Measurements from ENCODE around the gene FBXW10.
"Not testable (repeated sequence)": the region's sequence is repeated elsewhere in the genome, so short reads cannot be mapped to it uniquely, and the experiment has no call there.

The FBXW10 gene

DNA sequence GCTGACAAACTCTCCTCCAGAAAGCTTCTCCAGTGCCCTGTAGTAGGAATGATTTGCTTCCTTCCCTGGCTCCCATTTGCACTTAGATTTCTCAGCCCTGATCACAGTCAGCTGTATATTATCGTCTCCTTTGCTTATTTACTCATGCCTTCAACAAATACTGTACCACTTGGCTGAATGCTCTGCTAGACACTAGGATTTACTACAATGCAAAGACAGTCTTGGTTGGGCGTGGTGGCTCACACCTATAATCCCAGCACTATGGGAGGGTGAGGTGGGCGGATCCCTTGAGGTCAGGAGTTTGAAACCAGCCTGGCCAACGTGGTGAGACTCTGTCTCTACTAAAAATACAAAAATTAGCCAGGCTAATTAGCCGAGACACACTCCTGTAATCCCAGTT is 43.0 kb downstream of the FBXW10 start:
- H3K4me3 Mint-ChIP-seq, H3K9me3 Mint-ChIP-seq, H3K27ac Mint-ChIP-seq, H3K27me3 Mint-ChIP-seq: not testable (repeated sequence)
- H3K4me1 Mint-ChIP-seq (ENCODE audit: low read depth) = peaks cover 34% of the 10 kb centered on the region
- peaks cover 28% of the 10 kb centered on the region for H3K36me3 Mint-ChIP-seq (ENCODE audit: low read depth)

DNA sequence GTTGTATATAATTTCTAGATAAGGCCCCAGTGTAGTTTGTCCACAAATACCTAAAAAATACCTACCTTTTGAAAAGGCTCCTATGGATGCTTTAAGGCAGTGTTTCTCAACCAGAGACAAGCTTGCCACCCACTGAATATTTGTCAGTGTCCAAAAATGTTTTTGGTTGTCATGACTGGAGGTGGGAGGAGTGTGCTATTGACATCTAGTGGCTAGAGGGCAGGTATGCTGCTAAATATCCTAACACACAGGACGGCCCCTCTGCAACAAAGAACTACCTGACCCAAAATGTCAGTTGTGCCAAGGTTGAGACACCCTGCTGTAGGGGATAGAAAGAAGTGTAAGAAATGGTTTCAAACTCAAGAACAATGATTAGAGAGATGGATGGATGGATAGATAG is 47.5 kb downstream of the FBXW10 start:
- H3K4me3 Mint-ChIP-seq, H3K27ac Mint-ChIP-seq, H3K9me3 Mint-ChIP-seq, H3K27me3 Mint-ChIP-seq: not testable (repeated sequence)
- peaks cover 18% of the 10 kb centered on the region for H3K4me1 Mint-ChIP-seq (ENCODE audit: low read depth)
- peaks cover 20% of the 10 kb centered on the region for H3K36me3 Mint-ChIP-seq (ENCODE audit: low read depth)

DNA sequence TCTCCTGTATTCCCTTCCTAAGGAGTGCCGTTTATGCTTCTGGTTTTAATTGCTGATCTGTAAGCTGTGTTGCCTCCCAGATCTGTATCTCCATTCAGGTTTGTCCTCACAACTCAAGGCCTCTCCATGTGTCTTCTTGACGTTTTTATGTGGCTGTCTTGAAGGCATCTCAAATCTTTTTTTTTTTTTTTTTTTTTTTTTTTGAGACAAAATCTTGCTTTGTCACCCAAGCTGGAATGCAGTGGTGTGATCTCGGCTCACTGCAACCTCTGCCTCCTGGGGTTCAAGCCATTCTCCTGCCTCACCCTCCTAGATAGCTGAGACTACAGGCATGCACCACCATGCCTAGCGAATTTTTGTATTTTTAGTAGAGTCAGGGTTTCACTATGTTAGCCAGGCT is 51.0 kb downstream of the FBXW10 start:
- H3K9me3 Mint-ChIP-seq; H3K27me3 Mint-ChIP-seq; H3K27ac Mint-ChIP-seq; H3K4me1 Mint-ChIP-seq (ENCODE audit: low read depth); H3K4me3 Mint-ChIP-seq: not testable (repeated sequence)
- H3K36me3 Mint-ChIP-seq (ENCODE audit: low read depth) = peaks cover 35% of the 10 kb centered on the region

DNA sequence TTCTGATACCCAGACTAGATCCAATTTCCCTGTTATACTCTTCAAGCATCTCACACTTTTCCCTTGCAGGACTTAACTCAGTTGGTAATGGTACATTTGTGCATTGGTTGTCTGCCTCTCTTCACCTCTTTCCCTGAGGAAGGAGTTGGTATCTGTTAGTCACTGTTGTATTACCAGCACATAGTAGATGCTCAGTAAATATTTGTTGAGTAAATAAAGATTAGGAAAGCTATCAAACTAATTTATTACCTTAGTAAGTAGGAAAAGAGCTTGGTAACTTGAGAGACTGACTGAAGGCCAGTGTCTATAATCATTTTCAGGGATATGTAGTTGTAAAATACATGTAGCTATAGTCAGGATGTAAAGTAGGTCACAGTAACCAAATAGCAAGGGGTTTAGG is 53.0 kb downstream of the FBXW10 start:
- H3K27me3 Mint-ChIP-seq; H3K4me1 Mint-ChIP-seq (ENCODE audit: low read depth); H3K9me3 Mint-ChIP-seq; H3K4me3 Mint-ChIP-seq; H3K27ac Mint-ChIP-seq: not testable (repeated sequence)
- H3K36me3 Mint-ChIP-seq (ENCODE audit: low read depth) = peaks cover 39% of the 10 kb centered on the region

DNA sequence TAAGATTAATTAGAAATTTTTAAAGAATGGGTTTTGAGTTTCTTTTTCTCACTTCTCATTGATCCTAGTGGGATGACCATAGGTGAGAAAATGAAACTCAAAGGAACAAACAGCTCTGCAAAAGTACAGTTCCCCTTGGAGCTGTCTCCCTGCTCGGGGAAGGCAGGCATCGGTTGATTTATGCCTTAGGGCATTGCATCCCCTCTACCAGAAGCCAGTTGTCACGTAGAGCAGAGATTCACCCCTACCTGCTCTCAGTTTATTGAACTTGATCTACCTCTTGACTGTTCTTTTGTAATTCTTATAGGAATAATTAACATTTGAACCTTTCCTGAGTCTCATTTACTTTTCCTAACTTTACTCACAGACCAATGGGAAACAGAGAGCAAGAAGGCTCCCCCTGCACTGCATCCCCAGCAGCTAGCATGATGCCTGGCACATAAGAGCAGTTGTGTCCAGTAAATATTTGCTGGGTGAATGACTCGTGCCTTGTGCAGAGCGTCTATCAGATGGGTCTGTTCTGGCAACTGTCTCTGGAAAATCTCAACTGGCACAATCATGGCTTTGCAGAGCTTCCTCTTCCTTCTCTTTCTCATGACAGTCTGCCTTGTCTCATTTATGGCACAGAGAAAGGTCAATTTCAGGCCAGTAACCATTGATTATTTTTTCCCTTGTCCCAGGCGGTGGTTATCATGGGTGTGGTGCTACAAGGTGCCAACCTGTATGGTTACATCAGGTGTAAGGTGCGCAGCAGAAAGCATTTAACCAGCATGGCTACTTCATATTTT is 59.8 kb downstream of the FBXW10 start:
- H3K4me1 Mint-ChIP-seq (ENCODE audit: low read depth); H3K4me3 Mint-ChIP-seq; H3K9me3 Mint-ChIP-seq; H3K27me3 Mint-ChIP-seq; H3K27ac Mint-ChIP-seq: not testable (repeated sequence)
- peaks cover 33% of the 10 kb centered on the region for H3K36me3 Mint-ChIP-seq (ENCODE audit: low read depth)

DNA sequence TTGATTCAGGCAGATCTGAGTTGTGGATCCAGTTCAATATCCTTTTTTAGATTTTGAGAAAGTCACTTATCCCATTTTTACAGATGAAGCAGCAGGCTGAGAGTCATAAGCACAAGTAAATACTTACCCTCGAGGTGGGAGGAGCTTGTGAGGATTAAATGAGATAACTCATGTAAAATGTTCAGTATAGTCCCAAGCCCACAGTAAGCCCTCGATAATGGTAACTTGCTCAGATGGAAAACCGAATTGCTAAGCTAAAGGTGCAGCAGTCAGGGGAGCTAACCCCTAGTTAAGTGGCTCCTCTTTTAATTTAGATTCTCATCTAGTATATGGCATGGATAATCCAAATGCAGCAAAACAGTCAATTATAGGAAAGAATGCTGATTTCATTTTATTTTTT is 72.1 kb downstream of the FBXW10 start:
- H3K9me3 Mint-ChIP-seq; H3K27ac Mint-ChIP-seq; H3K27me3 Mint-ChIP-seq; H3K36me3 Mint-ChIP-seq (ENCODE audit: low read depth); H3K4me3 Mint-ChIP-seq; H3K4me1 Mint-ChIP-seq (ENCODE audit: low read depth): not testable (repeated sequence)

DNA sequence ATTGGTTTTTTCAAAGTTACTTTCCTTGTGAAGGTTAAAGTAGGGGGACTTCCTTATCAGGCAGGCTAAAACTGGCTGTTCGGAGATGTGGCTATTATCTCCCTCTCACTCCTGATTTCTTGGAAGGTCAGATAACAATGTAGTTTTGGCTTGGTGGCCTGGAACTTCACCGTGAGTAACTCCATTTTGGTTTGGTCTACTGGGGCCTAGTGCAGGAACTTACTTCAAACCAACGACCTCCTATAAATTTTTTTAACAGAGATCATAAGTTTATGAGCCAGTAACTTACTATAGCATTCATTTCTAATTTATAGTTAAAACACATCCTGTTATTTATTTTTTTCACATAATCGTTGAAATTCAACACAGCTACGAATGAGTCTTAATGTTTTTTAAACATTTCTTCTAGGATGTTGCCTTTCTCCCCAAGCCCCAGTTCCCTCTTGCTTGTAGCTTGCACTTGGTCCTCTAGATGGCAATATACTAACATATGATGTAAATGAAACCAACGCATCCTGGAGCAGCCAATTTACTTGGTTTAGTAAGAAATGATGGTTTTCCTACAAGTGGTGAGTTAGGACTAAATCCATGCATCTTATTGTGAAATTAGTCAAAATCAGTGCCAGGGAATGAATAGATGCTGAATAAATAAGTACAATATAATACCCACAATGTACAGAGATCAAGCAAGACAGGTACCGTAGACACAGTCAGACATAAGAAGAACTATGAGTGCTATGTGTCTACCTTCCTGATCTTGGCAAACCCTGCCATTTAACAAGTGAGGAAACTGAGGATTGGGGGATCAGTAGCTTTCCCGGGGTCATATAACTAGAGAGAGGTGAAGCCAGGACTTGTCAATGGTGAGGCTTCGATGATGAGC is 72.9 kb downstream of the FBXW10 start:
- H3K4me3 Mint-ChIP-seq; H3K4me1 Mint-ChIP-seq (ENCODE audit: low read depth); H3K9me3 Mint-ChIP-seq; H3K36me3 Mint-ChIP-seq (ENCODE audit: low read depth); H3K27me3 Mint-ChIP-seq; H3K27ac Mint-ChIP-seq: not testable (repeated sequence)

DNA sequence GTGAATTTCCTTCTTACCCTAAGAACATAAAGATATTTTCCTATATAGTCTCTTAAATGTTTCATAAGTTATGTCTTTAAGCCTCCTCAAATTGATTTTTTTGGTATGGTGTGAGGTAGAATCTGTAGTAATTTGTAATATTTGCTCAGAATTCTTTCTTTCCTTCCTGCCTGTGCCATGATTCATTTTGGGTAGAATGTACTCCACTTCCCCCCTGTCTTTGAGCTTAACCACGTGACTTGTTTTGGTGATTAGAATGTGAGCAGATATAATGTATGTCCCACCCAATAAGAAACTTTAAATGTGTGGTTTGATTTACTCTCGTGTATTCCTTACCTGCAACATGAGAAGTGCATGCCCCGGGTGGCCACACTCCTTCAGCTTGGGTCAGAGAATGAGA is 77.6 kb downstream of the FBXW10 start:
- H3K36me3 Mint-ChIP-seq (ENCODE audit: low read depth); H3K4me1 Mint-ChIP-seq (ENCODE audit: low read depth); H3K27ac Mint-ChIP-seq; H3K4me3 Mint-ChIP-seq; H3K27me3 Mint-ChIP-seq; H3K9me3 Mint-ChIP-seq: not testable (repeated sequence)

DNA sequence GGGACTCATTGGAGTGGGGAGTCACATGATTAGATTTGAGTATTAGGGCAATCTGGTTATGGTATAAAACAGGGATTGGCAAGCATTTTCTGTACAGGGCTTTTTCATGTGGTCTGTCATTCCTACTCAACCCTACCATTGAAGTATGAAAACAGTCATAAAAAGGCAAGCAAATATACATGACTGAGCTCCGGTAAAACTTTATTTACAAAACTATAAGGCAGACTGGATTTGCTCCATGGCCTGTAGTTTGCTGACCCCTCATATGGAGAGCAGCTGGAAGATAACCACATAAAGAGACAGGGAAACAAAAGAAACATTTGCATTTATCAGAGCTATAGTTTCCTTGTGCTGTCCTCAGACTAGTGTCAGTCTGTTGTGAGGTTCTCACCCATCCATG is 83.8 kb downstream of the FBXW10 start:
- H3K27ac Mint-ChIP-seq; H3K4me1 Mint-ChIP-seq (ENCODE audit: low read depth); H3K9me3 Mint-ChIP-seq; H3K4me3 Mint-ChIP-seq; H3K36me3 Mint-ChIP-seq (ENCODE audit: low read depth); H3K27me3 Mint-ChIP-seq: not testable (repeated sequence)
